ENCODE measurements around the gene PKP4.

The PKP4 gene

GRCh38 chr2:158501301-158501700 lies 44.5 kb downstream of the PKP4 start:
- no peak for DNase-seq

GRCh38 chr2:158502974-158503373 lies 46.2 kb downstream of the PKP4 start:
- no peak for DNase-seq

GRCh38 chr2:158504088-158504487 lies 47.3 kb downstream of the PKP4 start:
- DNase-seq: no peak

- DNase-seq: no peak
Observed at GRCh38 chr2:158505448-158505934, 48.7 kb downstream of the PKP4 start.

GRCh38 chr2:158507141-158507540 lies 50.4 kb downstream of the PKP4 start:
- DNase-seq: no peak

GRCh38 chr2:158507679-158508078 lies 50.9 kb downstream of the PKP4 start:
- DNase-seq: no peak

GRCh38 chr2:158509928-158510797 lies 53.4 kb downstream of the PKP4 start:
- DNase-seq: no peak

GRCh38 chr2:158510887-158511286 lies 54.1 kb downstream of the PKP4 start:
- no peak for DNase-seq

GRCh38 chr2:158511706-158512105 lies 55.0 kb downstream of the PKP4 start:
- no peak for DNase-seq

GRCh38 chr2:158512323-158512722 lies 55.6 kb downstream of the PKP4 start:
- no peak for DNase-seq

- no peak for DNase-seq
Observed at GRCh38 chr2:158513841-158514240, 57.1 kb downstream of the PKP4 start.

GRCh38 chr2:158518084-158518483 lies 61.3 kb downstream of the PKP4 start:
- DNase-seq: no peak

GRCh38 chr2:158519481-158519880 lies 62.7 kb downstream of the PKP4 start:
- DNase-seq: no peak

- no peak for DNase-seq
Observed at GRCh38 chr2:158529379-158530259, 72.9 kb downstream of the PKP4 start.

- DNase-seq: no peak
Observed at GRCh38 chr2:158530829-158531228, 74.1 kb downstream of the PKP4 start.

- no peak for DNase-seq
Observed at GRCh38 chr2:158533009-158533408, 76.3 kb downstream of the PKP4 start.

GRCh38 chr2:158539176-158540005 lies 82.6 kb downstream of the PKP4 start:
- no peak for DNase-seq

GRCh38 chr2:158542577-158542976 lies 85.8 kb downstream of the PKP4 start:
- no peak for DNase-seq

GRCh38 chr2:158543957-158544356 lies 87.2 kb downstream of the PKP4 start:
- no peak for DNase-seq

- DNase-seq: no peak
Observed at GRCh38 chr2:158544998-158545397, 88.2 kb downstream of the PKP4 start.

- DNase-seq: no peak
Observed at GRCh38 chr2:158546412-158547144, 89.8 kb downstream of the PKP4 start.

GRCh38 chr2:158553257-158553656 lies 96.5 kb downstream of the PKP4 start:
- no peak for DNase-seq
